Naive thymus-derived CD4-positive, alpha-beta T cell (primary cell): Measurements from ENCODE around the gene TUBGCP6. TPM values are rescaled to one million over a fixed set of nuclear protein-coding genes. Genes with fewer than 3 reads are reported as not detected.

Experiments
- ATAC-seq: fragments of 150-1000 bp; cut with Tn5 transposase; 2 replicates; pipeline ENCODE4 v1.10.0; 2021; ENCODE audit warnings: mild to moderate bottlenecking, moderate library complexity
- CTCF ChIA-PET: fragments of 350-600 bp; sonication (Branson Sonifier 250); formaldehyde crosslinking; loops from one replicate; lab custom pipeline; 2021; ENCODE audit warnings: antibody characterized with exemption; lab: Charles Lee
- POLR2A ChIA-PET: fragments of 350-600 bp; sonication (Branson Sonifier 250); formaldehyde crosslinking; loops from one replicate; lab custom pipeline; 2021; ENCODE audit warnings: antibody characterized with exemption, inconsistent platforms; lab: Charles Lee
- DNase-seq, 9 donors: peaks; one replicate each; pipeline versions ENCODE4 v3.0.0 to v3.0.0-alpha.2; 2020 to 2022; ENCODE audit warnings: mixed read lengths in 1 of 9
- H3K27ac ChIP-seq: one replicate; pipeline ENCODE4 v1.7.0; 2013; ENCODE audit warnings: mild to moderate bottlenecking, low read depth, low read length, moderate library complexity
- H3K27me3 ChIP-seq, 2 donors: one replicate each; pipeline ENCODE4 v1.7.0; 2013; ENCODE audit warnings: low read length in 2 of 2, mild to moderate bottlenecking in 2 of 2, moderate library complexity in 2 of 2; ENCODE audit not compliant: control insufficient read depth in 2 of 2, insufficient read depth in 2 of 2
- H3K36me3 ChIP-seq, 3 experiments: 1 replicate in 2 of 3; 2 replicates in 1 of 3; pipeline ENCODE4 v1.7.0; 2013; ENCODE audit warnings: low read length in 3 of 3, mild to moderate bottlenecking in 3 of 3, moderate library complexity in 1 of 3; ENCODE audit not compliant: insufficient read depth in 3 of 3, control insufficient read depth in 2 of 3
- H3K4me1 ChIP-seq, 2 donors: one replicate each; pipeline ENCODE4 v1.7.0; 2013; ENCODE audit warnings: low read length in 2 of 2, mild to moderate bottlenecking in 2 of 2, moderate library complexity in 1 of 2; ENCODE audit not compliant: control insufficient read depth in 2 of 2, insufficient read depth in 2 of 2
- H3K4me3 ChIP-seq: 2 replicates; pipeline ENCODE4 v1.7.0; 2013; ENCODE audit warnings: mild to moderate bottlenecking, low read length
- H3K9me3 ChIP-seq, 3 experiments: 1 replicate in 2 of 3; 2 replicates in 1 of 3; pipeline ENCODE4 v1.7.0; 2013; ENCODE audit warnings: low read length in 3 of 3; ENCODE audit not compliant: control insufficient read depth in 2 of 3
- H3K27ac Mint-ChIP-seq, 9 donors: one replicate each; pipeline ENCODE4 v1.8.0; 2020 to 2022; ENCODE audit warnings: mixed read lengths in 9 of 9, mild to moderate bottlenecking in 8 of 9, moderate library complexity in 5 of 9, inconsistent platforms in 2 of 9
- H3K27me3 Mint-ChIP-seq, 5 donors: one replicate each; pipeline ENCODE4 v1.8.0; 2021 to 2022; ENCODE audit warnings: mixed read lengths in 5 of 5, mild to moderate bottlenecking in 1 of 5
- H3K36me3 Mint-ChIP-seq, 5 donors: one replicate each; pipeline ENCODE4 v1.8.0; 2020 to 2022; ENCODE audit warnings: mixed read lengths in 5 of 5, mild to moderate bottlenecking in 3 of 5, inconsistent platforms in 1 of 5
- H3K4me1 Mint-ChIP-seq, 7 donors: one replicate each; pipeline ENCODE4 v1.8.0; 2020 to 2022; ENCODE audit warnings: mixed read lengths in 7 of 7, mild to moderate bottlenecking in 3 of 7, inconsistent platforms in 1 of 7
- H3K4me3 Mint-ChIP-seq, 10 donors: one replicate each; pipeline ENCODE4 v1.8.0; 2020 to 2022; ENCODE audit warnings: mild to moderate bottlenecking in 10 of 10, mixed read lengths in 10 of 10, moderate library complexity in 6 of 10, inconsistent platforms in 2 of 10
- H3K9me3 Mint-ChIP-seq, 11 donors: one replicate each; pipeline ENCODE4 v1.8.0; 2020 to 2022; ENCODE audit warnings: mixed read lengths in 11 of 11, mild to moderate bottlenecking in 4 of 11, inconsistent platforms in 1 of 11, moderate library complexity in 1 of 11
- intact Hi-C, 2 donors: fragments of 100-400 bp; cut with micrococcal nuclease; formaldehyde crosslinking; loops; one replicate each; pipeline ENCODE4 v1.15.1; 2023
- polyA plus RNA-seq, 2 donors: library from polyadenylated mRNA; unstranded; fragments of 300-500 nt; fragmentation: Illumina TruSeq; gene quantifications; one replicate each; pipeline ENCODE4 v1.2.3, GENCODE V29; 2021
- total RNA-seq, 6 experiments: library from RNA in 5 of 6; stranded (reverse) in 5 of 6; gene quantifications; 1 replicate in 5 of 6; 2 replicates in 1 of 6; pipeline ENCODE4 v1.2.3 and lab custom pipeline; 2021 to 2026

The TUBGCP6 gene
- total and polyA plus RNA-seq, 7 experiments from 2014 or later = 15.2 to 146 (median 123) TPM

- H3K4me1 ChIP-seq = peaks cover 47 to 59% of the 10 kb centered on the region in 2 donors
- Mint-ChIP-seq H3K9me3 (no peaks in the 10 kb centered on the region), H3K4me3 (peak overlapping the region; percentile 76 to 100 (median 98)), H3K36me3 (peaks cover 3 to 5% (median 4%) of the 10 kb centered on the region in 5 donors), H3K4me1 (peaks cover 19 to 61% (median 44%) of the 10 kb centered on the region in 7 donors), H3K27me3 (no peaks in the 10 kb centered on the region), H3K27ac (peak overlapping the region; percentile 91 to 100 (median 100))
- ChIA-PET POLR2A (interaction anchor here (0.8 to 2.6 kb wide), 4 partner anchors 55 to 376 kb away, joined by 4 to 14 read pairs (median 6); partner anchors contain the start of gene SCO2), CTCF (no interaction called here)
- intact Hi-C loops = loop anchor here (1.0 to 2.0 kb wide), 6 partner anchors 25 to 280 kb away; partner anchors contain the start of genes DENND6B (in 1 of the 2), MAPK11 (in 1 of the 2), NCAPH2 (in 1 of the 2) and SCO2 (in 1 of the 2)
- ATAC-seq (peak; percentile 49), DNase-seq (no peak)
- H3K4me3 ChIP-seq = peak overlapping the region; percentile 73
- no peaks in the 10 kb centered on the region for H3K9me3 ChIP-seq
- H3K27ac ChIP-seq = peak overlapping the region; percentile 96
- H3K27me3 ChIP-seq = no peaks in the 10 kb centered on the region
- H3K36me3 ChIP-seq = peaks cover 0 to 38% (median 0%) of the 10 kb centered on the region in 3 experiments
These were observed 620 bp upstream of the TUBGCP6 start for GRCh38 chr22:50245214-50246072.

GRCh38 chr22:50243685-50244419, 971 bp downstream of the TUBGCP6 start:
- Mint-ChIP-seq H3K4me3 (peak overlapping the region; percentile 76 to 100 (median 98)), H3K9me3 (no peaks in the 10 kb centered on the region), H3K27me3 (no peaks in the 10 kb centered on the region), H3K27ac (peak overlapping the region; percentile 91 to 100 (median 100)), H3K36me3 (peaks cover 4 to 9% (median 4%) of the 10 kb centered on the region in 5 donors), H3K4me1 (peaks cover 16 to 50% (median 40%) of the 10 kb centered on the region in 7 donors)
- ATAC-seq = no peak
- peak overlapping the region; percentile 96 for H3K27ac ChIP-seq
- ChIA-PET CTCF (interaction anchor here (0.6 to 1.7 kb wide), 6 partner anchors 7 to 378 kb away, joined by 3 to 7 read pairs (median 4); partner anchors contain the start of gene HDAC10), POLR2A (interaction anchor here (0.6 to 2.6 kb wide), 14 partner anchors 27 to 384 kb away, joined by 3 to 14 read pairs (median 3); partner anchors contain the start of genes ARSA, LMF2, NCAPH2 and SCO2)
- H3K36me3 ChIP-seq = peaks cover 4 to 45% (median 5%) of the 10 kb centered on the region in 3 experiments
- intact Hi-C loops = loop anchor here (1.0 to 2.0 kb wide), 5 partner anchors 8 to 376 kb away; partner anchors contain the start of gene DENND6B (in 1 of the 2)
- peak overlapping the region; percentile 73 for H3K4me3 ChIP-seq
- DNase-seq = no peak
- no peaks in the 10 kb centered on the region for H3K9me3 ChIP-seq
- H3K4me1 ChIP-seq = peaks cover 35 to 47% of the 10 kb centered on the region in 2 donors
- H3K27me3 ChIP-seq = no peaks in the 10 kb centered on the region

- Histone ChIP-seq H3K27me3 (no peaks in the 10 kb centered on the region), H3K4me1 (peaks cover 31 to 41% of the 10 kb centered on the region in 2 donors), H3K36me3 (peaks cover 4 to 40% (median 5%) of the 10 kb centered on the region in 3 experiments), H3K27ac (peak overlapping the region; percentile 96), H3K9me3 (no peaks in the 10 kb centered on the region), H3K4me3 (peak overlapping the region; percentile 8)
- H3K36me3 Mint-ChIP-seq = peaks cover 4 to 12% (median 4%) of the 10 kb centered on the region in 5 donors
- DNase-seq (no peak), ATAC-seq (no peak)
- CTCF ChIA-PET = interaction anchor here (0.6 to 1.7 kb wide), 7 partner anchors 8 to 255 kb away, joined by 3 to 7 read pairs (median 4); partner anchors contain the start of gene HDAC10
- no peaks in the 10 kb centered on the region for H3K27me3 Mint-ChIP-seq
- POLR2A ChIA-PET = interaction anchor here (1.1 to 1.5 kb wide), 4 partner anchors 9 to 379 kb away, joined by 3 to 7 read pairs (median 4); partner anchors contain the start of genes HDAC10 and SCO2
- H3K4me3 Mint-ChIP-seq = peak overlapping the region; percentile 76 to 100 (median 98)
- H3K27ac Mint-ChIP-seq = peak overlapping the region; percentile 21 to 100 (median 69)
- H3K4me1 Mint-ChIP-seq = peaks cover 16 to 53% (median 44%) of the 10 kb centered on the region in 7 donors
- intact Hi-C loops = no loop called here
- H3K9me3 Mint-ChIP-seq = no peaks in the 10 kb centered on the region
These were observed 2.3 kb downstream of the TUBGCP6 start for GRCh38 chr22:50242406-50242949.

- Histone ChIP-seq H3K27ac (no peak overlapping the region), H3K36me3 (peaks cover 4 to 48% (median 5%) of the 10 kb centered on the region in 3 experiments), H3K4me1 (peaks cover 17 to 24% of the 10 kb centered on the region in 2 donors), H3K27me3 (no peaks in the 10 kb centered on the region), H3K4me3 (no peak overlapping the region), H3K9me3 (no peaks in the 10 kb centered on the region)
- no peak overlapping the region for H3K27ac Mint-ChIP-seq
- H3K27me3 Mint-ChIP-seq = no peaks in the 10 kb centered on the region
- CTCF ChIA-PET = no interaction called here
- H3K4me3 Mint-ChIP-seq = no peak overlapping the region
- H3K36me3 Mint-ChIP-seq = peaks cover 0 to 19% (median 7%) of the 10 kb centered on the region in 5 donors
- DNase-seq (no peak), ATAC-seq (no peak)
- H3K9me3 Mint-ChIP-seq = peaks cover 0 to 10% (median 0%) of the 10 kb centered on the region in 11 donors
- H3K4me1 Mint-ChIP-seq = peaks cover 10 to 58% (median 44%) of the 10 kb centered on the region in 7 donors
- POLR2A ChIA-PET = interaction anchor here (1.0 to 1.3 kb wide), 2 partner anchors 12 to 54 kb away, joined by 3 to 4 read pairs; partner anchors contain the start of gene HDAC10
- intact Hi-C loops = no loop called here
These were observed 6.1 kb downstream of the TUBGCP6 start for GRCh38 chr22:50238755-50239154.

GRCh38 chr22:50236731-50237409, 8.0 kb downstream of the TUBGCP6 start:
- H3K4me1 ChIP-seq = peaks cover 6 to 8% of the 10 kb centered on the region in 2 donors
- no peaks in the 10 kb centered on the region for H3K27me3 Mint-ChIP-seq
- H3K4me1 Mint-ChIP-seq = peaks cover 9 to 50% (median 35%) of the 10 kb centered on the region in 7 donors
- no peaks in the 10 kb centered on the region for H3K9me3 ChIP-seq
- no peaks in the 10 kb centered on the region for H3K27me3 ChIP-seq
- peaks cover 0 to 10% (median 0%) of the 10 kb centered on the region in 11 donors for H3K9me3 Mint-ChIP-seq
- H3K4me3 Mint-ChIP-seq = no peak overlapping the region
- H3K36me3 ChIP-seq = peaks cover 4 to 66% (median 5%) of the 10 kb centered on the region in 3 experiments
- ATAC-seq (no peak), DNase-seq (no peak)
- H3K27ac ChIP-seq = no peak overlapping the region
- ChIA-PET CTCF (no interaction called here), POLR2A (no interaction called here)
- no peak overlapping the region for H3K27ac Mint-ChIP-seq
- peaks cover 0 to 20% (median 7%) of the 10 kb centered on the region in 5 donors for H3K36me3 Mint-ChIP-seq
- no peak overlapping the region for H3K4me3 ChIP-seq
- intact Hi-C loops = no loop called here
